GM19238 (cell line): Measurements from ENCODE around the gene KLHL33.
A peak's percentile ranks its signal among the peaks of the same experiment; 100 is the strongest.

Source experiments
- DNase-seq: peaks from one replicate; pipeline ENCODE4 v3.0.0; 2011; ENCODE audit warnings: low spot score; ENCODE audit not compliant: insufficient read length

KLHL33 gene

DNA sequence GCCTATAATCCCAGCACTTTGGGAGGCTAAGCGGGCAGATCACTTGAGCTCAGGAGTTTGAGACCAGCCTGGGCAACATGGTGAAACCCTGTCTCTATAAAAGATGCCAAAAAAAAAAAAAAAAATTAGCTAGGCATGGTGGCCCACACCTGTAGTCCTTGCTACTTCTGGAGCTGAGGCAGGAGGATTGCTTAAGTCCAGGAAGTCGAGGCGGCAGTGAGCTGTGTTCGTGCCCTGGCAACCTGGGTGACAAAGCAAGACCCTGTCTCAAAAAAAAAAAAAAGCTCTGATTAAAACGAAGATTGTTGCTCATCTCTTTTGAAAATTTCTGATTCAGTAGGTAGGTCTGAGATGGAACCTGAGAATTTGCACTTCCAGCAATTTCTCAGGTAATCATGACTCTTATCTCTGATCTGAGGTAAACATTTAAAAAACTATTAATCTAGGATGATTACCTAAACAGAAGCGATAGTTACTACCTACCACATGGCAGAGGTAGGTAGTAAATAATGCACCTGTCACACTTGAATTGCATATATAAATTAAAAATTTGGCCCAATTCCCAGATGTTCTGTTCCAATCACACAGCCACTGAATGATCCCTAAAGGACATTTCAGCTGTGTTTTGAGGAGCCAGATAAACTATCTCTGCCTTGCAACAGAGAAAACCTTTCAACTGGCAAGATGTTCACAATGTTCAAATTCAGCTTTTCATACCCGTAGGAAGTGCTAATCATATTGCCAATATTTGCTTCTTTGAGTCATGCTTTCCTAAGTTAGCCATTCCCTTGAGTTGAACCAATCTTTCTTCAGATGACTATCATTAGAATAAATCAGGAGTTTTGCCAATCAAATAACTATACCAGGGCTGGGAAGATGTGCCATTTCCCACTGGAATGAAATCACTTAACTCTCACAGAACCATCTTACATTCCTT lies 18.4 kb downstream of the KLHL33 start:
- DNase-seq: no peak

DNA sequence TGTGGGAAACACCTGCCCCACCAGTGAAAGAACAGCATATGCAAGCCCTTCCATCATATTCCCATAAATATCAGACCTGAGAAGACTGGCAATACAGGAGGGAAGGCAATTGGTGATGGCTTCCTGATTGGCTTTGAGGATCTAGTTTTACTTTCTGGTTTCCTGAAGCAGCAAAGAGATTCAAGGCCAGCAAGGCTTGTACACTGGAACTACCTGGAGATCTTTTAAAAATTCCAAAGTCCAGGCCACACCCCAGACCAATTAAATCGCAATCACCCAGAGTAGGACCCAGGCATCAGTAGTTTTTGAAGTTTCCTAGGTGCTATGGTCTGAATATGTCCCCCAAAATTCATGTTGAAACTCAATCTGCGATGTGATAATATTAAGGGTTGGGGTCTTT lies 19.7 kb downstream of the KLHL33 start:
- DNase-seq: no peak

DNA sequence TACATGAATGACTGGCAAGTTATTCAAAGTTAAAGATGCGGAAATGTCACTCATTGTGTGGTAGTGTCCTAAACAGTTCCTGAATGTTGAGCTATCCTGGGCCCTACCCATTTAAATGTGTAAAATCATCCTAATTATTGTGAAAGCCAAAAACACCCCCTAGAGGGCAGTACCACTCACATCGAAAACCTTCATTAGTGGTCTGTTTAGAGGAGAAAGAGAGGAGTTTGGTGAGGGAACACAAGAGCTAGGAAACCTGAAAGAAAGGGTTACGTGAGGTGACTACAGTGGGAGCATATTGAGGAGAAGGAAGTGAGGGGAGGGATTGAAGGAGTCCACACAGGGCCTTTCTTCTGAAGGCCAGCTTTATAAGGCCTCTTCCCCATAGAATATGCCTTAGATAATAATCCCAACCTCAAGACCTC lies 20.2 kb downstream of the KLHL33 start:
- DNase-seq: no peak

DNA sequence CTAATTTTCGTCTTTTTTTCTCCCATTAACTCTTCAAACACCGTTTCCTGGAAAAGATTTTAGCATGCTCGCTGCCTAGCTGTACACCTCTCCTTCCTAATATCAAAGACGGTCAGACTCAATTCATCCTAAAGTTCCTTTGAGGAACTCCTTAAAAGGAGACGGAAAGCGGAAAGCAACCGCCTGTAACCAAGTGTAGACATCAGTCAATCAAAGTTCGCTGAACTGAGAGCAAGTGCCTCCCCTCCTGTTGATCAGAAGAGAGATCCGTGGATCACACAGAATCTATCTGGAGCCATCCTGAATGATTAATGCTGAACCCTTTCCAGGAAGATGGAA lies 22.3 kb downstream of the KLHL33 start:
- no peak for DNase-seq

GRCh38 chr14:20412876-20413743 lies 22.9 kb downstream of the KLHL33 start, which contains the start of gene TEP1:
TSS of gene TEP1 (minus strand) at chr14:20413501. CDS start at chr14:20408439, 5,062 bp downstream.
- DNase-seq: peak; percentile 71

- no peak for DNase-seq
These were observed 23.6 kb downstream of the KLHL33 start for GRCh38 chr14:20412411-20412810.

DNA sequence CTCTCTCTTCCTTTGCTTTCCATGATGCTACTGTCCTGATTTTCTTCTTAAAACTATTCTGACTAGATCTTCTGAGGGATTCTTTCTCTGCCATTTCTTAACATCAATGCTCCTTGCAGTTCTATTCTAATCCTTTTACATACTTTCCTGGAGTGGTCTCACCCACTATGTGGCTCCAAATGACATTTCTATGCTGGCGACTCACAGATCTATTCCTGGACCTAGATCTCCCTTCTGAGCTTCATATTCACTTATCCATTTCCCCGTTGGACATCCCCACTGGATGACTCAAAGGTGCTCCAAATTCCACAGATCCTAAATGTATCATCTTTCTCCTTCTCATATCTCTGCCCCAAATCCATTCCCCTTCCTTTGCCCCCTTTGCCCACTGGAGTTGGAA lies 26.7 kb downstream of the KLHL33 start:
- DNase-seq: no peak

DNA sequence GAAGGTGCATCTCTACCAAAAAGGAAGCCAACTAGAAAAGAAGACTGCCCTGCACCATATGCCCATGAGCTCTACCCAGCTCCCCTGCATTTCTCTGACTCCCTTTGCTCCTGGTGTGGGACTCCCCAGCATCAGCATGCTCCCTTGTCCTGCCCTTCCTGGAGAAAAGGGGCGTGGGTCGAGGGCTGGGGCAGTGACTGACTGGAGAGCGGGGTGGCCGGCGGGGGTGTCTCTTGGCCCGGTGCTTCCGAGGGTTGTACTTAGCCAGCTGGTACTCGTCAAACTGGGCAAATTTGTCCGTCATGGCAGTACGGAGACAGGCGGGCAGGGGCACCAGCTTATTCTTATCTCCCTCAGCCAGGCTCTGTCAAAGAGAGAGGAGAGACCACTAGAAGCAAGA lies 32.4 kb downstream of the KLHL33 start:
- no peak for DNase-seq

- DNase-seq: no peak
These were observed 34.9 kb downstream of the KLHL33 start for GRCh38 chr14:20400965-20401593.

DNA sequence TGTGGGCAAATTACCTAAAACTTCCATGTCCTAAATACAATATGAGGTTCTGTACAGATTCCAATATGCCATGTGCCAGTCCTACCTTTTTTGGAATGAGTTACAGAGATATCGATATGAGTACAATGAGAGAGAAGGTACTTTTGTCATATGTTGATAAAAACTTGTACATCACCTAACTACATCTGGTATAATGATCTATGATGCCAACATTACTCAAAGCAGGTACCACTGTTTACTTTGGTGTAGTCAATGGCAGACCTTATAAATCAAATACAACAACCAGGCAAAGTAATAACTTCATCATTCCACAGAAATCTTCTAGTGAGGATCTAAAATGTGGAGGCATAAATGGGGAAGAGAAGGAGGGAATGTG lies 35.4 kb downstream of the KLHL33 start:
- DNase-seq: no peak

DNA sequence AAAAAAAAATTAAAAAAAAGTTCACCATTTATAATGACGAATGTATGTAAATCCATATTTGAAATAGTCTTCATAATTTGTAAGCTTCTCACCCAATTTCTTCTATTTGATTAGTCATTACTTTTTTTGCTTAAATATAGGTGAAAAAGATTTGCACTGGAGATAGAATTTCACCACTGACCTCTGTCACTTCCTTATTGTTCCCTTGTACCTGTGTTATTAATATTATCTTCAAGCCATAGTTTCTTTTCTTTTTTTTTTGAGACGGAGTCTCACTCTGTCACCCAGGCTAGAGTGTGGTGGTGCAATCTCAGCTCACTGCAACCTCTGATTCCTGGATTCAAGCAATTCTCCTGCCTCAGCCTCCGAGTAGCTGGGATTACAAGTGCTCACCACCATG lies 38.5 kb downstream of the KLHL33 start:
- no peak for DNase-seq

DNA sequence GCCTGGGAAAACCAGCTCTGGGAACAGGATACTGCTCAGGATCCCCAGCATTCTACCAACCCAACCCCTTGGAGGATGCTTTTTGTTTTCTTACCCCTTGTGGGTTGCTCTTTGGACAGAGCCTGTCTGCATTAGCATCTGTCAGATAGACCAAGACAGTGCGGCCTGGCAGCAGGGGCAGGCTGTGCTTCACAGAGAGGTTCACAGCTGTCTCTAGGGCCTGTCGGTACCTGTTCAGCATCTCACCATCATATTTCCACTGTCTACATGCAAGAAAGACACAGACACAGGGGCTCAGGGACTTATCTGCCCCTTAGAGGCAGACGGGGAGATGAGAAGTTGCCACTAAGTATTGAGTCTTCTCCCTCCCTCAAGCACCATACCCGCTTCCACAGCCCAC lies 44.5 kb downstream of the KLHL33 start:
- no peak for DNase-seq

DNA sequence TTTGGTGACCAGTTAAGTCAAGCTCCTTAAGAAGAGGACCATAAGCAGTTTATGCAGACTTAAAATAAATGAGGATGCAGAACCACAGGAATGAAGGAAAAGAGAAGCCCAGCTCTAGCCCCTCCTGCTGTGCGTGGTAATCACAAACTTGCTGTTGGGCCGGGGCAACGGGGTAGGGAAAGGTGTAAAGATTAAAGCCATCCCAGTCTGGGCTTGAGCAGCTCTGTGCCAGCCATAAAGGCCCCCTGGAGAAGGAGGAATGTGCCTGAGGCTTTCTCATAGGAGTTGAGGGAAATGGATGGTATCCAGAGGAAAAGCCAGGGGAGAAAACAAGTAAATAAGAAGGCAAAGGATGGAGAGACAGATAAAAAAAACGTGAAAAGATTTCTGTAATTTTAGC lies 47.8 kb downstream of the KLHL33 start:
- no peak for DNase-seq

- DNase-seq: no peak
These were observed 48.4 kb downstream of the KLHL33 start for GRCh38 chr14:20387576-20387975.

- DNase-seq: no peak
These were observed 49.6 kb downstream of the KLHL33 start for GRCh38 chr14:20386276-20386855.

GRCh38 chr14:20384886-20385285 lies 51.1 kb downstream of the KLHL33 start:
- DNase-seq: no peak

DNA sequence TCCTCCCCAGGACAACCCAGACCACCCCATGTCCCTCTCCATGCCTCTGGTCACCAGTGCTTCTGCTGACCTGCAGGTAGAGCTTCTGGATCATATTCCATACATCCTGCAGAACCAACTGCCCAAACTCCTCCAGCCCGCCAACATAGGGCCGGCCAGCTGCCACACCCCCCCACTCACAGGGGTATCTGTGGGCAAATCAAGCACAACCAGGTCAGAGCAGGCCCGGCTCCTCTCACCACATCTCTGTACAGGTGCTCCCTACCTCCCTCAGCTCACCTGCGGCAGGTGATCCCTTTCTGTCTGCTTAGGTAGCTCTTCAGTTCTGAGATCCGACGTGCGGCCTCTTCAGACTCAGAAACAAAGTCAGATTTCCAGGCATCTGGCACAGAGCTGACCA lies 51.6 kb downstream of the KLHL33 start:
- DNase-seq: no peak

GRCh38 chr14:20383636-20384035 lies 52.3 kb downstream of the KLHL33 start:
- no peak for DNase-seq

- no peak for DNase-seq
These were observed 52.9 kb downstream of the KLHL33 start for GRCh38 chr14:20383032-20383431.

DNA sequence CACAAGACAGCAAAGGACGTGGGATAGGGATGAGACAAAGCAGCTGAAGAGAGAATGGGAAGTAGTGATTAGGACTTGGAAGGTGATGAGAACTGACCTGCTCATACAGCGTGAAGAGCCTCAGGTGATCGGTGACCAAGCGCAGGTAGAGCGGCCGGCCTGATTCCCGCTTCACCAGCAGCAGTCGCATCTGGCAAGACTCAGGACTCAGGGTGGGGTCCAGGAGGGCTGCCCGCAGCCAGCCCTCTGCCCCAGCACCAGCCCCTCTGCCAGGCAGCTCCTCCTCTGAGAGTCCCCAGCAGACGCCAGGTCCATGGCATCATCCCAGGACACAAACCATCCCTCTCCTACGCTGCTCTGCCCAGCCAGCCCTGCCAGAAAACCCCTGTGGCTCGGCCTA lies 53.4 kb downstream of the KLHL33 start:
- no peak for DNase-seq

DNA sequence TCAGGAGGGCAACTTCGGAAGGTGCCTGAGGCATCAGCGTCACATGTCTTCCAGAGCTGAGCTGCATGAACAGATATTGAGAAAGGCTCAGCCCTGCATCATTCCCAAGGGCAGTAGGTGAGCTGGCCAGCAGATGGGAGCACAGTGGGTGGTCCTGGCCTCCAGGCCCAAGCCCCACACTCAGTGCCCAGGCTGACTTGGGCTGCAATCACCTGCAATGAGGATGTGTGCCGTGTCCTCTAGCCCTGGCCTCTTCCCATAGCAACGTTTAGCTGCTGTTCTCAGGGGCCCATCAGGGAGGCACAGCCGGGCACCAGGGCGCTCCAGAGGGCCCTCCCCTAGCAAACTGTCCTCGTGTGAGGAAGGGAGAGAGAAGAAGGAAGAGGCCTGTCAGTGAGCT lies 54.6 kb downstream of the KLHL33 start:
- DNase-seq: no peak

DNA sequence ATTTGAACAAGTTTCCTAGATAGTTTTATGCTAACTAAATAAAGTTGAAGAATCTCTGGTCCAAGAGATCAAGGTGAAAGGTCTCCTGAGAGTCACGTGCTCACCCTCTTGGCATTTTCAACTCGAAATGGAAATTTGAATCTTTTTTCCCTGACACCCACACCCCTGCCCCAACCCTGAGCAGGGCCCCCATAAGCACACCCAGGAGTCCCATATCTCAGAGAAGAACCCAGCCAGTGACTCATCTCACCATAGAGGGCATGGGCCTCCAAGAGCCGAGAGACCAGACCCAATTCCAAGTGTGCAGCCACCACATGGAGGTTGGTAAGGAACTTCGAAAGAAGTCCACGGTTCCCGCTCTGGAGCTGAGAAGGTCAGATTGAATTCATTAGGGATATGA lies 55.3 kb downstream of the KLHL33 start:
- DNase-seq: no peak
